ENCODE data around the gene IL3.

DNA sequence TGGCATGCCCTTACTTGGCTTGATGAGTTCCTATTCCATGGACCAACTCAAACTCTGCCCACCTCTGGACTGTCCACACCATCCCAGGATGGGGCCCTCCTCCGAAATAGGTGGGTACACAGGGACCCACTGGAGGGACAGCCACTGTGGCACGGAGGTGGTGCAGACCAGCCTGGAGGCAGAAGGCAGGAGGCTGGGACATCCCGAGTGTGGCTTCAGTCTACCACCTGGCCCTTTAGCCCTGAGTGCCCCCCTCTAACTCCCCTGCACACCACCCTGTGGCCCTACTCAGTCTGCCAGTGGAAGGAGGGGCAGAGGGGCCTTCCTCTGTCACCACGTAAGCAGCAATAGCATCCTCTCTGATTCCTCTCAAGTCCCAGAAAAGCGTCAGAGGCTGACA, 3.7 kb downstream of the IL3 start:
- TF ChIP-seq POLR2A (IDR thresholded peaks at IDR 0.05) (no peak), CTCF (IDR thresholded peaks at IDR 0.05) (no peak), POLR2AphosphoS5 (IDR thresholded peaks at IDR 0.05) (no peak), EP300 (IDR thresholded peaks at IDR 0.05) (no peak)
